Astrocyte (in vitro differentiated cells and primary cell): ENCODE measurements around the gene HLA-F. TPM values are rescaled to one million over a fixed set of nuclear protein-coding genes. Genes with fewer than 3 reads are reported as not detected.

Experiments
- DNase-seq: peaks from one replicate; pipeline ENCODE4 v3.0.0-alpha.2; 2010; ENCODE audit warnings: low read depth
- FAIRE-seq: peaks from 2 replicates; lab custom pipeline; 2011; peaks lifted over from hg19 to GRCh38; lab: Jason Lieb, UNC
- H2AFZ ChIP-seq: 2 replicates; pipeline ENCODE4 v1.6.0; 2012; ENCODE audit warnings: low read depth, low read length, inconsistent platforms
- H3K27ac ChIP-seq: 2 replicates; pipeline ENCODE4 v1.5.1; 2011; ENCODE audit warnings: low read depth, low read length, inconsistent platforms
- H3K27me3 ChIP-seq: 2 replicates; pipeline ENCODE4 v1.6.0; 2011; ENCODE audit warnings: low read length, inconsistent platforms; ENCODE audit not compliant: insufficient read depth
- H3K36me3 ChIP-seq: 2 replicates; pipeline ENCODE4 v1.5.1; 2011; ENCODE audit warnings: low read length, inconsistent platforms; ENCODE audit not compliant: insufficient read depth
- H3K4me1 ChIP-seq: 2 replicates; pipeline ENCODE4 v1.5.1; 2011; ENCODE audit warnings: low read length, inconsistent platforms; ENCODE audit not compliant: insufficient read depth
- H3K4me2 ChIP-seq: 2 replicates; pipeline ENCODE4 v1.6.0; 2012; ENCODE audit warnings: low read length, inconsistent platforms
- H3K4me3 ChIP-seq: 2 replicates; pipeline ENCODE4 v1.5.1; 2011; ENCODE audit warnings: low read depth, mild to moderate bottlenecking, low read length, inconsistent platforms; ENCODE audit not compliant: insufficient read depth
- H3K79me2 ChIP-seq: 2 replicates; pipeline ENCODE4 v1.6.0; 2012; ENCODE audit warnings: mild to moderate bottlenecking, low read length, inconsistent platforms; ENCODE audit not compliant: insufficient read depth
- H3K9ac ChIP-seq: 2 replicates; pipeline ENCODE4 v1.6.0; 2012; ENCODE audit warnings: mild to moderate bottlenecking, low read length, inconsistent platforms
- H3K9me3 ChIP-seq: 2 replicates; pipeline ENCODE4 v1.5.1; 2012; ENCODE audit warnings: low read depth, mild to moderate bottlenecking, low read length, inconsistent platforms; ENCODE audit not compliant: insufficient read depth
- H4K20me1 ChIP-seq: 2 replicates; pipeline ENCODE4 v1.6.0; 2012; ENCODE audit warnings: low read length, inconsistent platforms; ENCODE audit not compliant: insufficient read depth
- H3K27ac Mint-ChIP-seq: one replicate; pipeline ENCODE4 v1.8.0; 2021; ENCODE audit warnings: mild to moderate bottlenecking, mixed read lengths; ENCODE audit not compliant: unreplicated experiment
- H3K27me3 Mint-ChIP-seq: one replicate; pipeline ENCODE4 v1.8.0; 2021; ENCODE audit warnings: low read depth, mixed read lengths; ENCODE audit not compliant: unreplicated experiment
- H3K36me3 Mint-ChIP-seq: one replicate; pipeline ENCODE4 v1.8.0; 2021; ENCODE audit warnings: low read depth, mixed read lengths; ENCODE audit not compliant: unreplicated experiment
- H3K4me1 Mint-ChIP-seq: one replicate; pipeline ENCODE4 v1.8.0; 2021; ENCODE audit warnings: low read depth, mixed read lengths; ENCODE audit not compliant: unreplicated experiment
- H3K4me3 Mint-ChIP-seq: one replicate; pipeline ENCODE4 v1.8.0; 2021; ENCODE audit warnings: mild to moderate bottlenecking, moderate library complexity, mixed read lengths; ENCODE audit not compliant: unreplicated experiment
- H3K9me3 Mint-ChIP-seq: one replicate; pipeline ENCODE4 v1.8.0; 2021; ENCODE audit warnings: mild to moderate bottlenecking, mixed read lengths; ENCODE audit not compliant: unreplicated experiment
- CTCF ChIP-seq: IDR thresholded peaks from 2 replicates; pipeline ENCODE4 v1.5.1; 2011; ENCODE audit warnings: low read depth, mild to moderate bottlenecking, inconsistent platforms, low read length, moderate library complexity; ENCODE audit not compliant: insufficient read depth
- EZH2 ChIP-seq: IDR thresholded peaks from 2 replicates; pipeline ENCODE4 v1.6.1; 2012; ENCODE audit warnings: mild to moderate bottlenecking, low read length, inconsistent platforms; ENCODE audit not compliant: insufficient read depth
- total RNA-seq: library from RNA; stranded (reverse); gene quantifications from 2 replicates; pipeline ENCODE4 v1.2.1, GENCODE V29; 2021

HLA-F gene
- total RNA-seq, 1 donor from 2014 or later = 7.4 TPM

DNA sequence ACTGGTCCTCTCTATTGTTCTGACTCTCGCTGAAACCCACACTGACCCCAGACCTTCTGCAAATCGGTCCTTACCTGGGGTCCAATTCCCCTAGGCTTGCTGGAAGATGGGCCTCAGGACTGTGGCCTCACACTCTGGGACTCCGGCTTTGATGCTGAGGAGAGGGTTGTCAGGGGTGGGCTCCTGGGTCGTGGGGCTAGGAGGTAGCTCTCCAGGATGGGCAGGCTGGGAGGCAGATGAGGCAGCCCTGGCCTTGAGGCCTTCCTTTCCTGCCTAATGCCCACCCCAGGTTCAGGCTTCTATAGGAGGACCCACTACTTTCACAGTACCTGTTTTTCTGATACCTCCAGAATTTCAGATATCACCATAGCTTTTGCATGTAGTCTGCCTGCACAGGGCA lies 21.4 kb downstream of the HLA-F start:
- peaks cover 4% of the 10 kb centered on the region for H3K4me1 ChIP-seq
- Mint-ChIP-seq H3K36me3 (peaks cover 3% of the 10 kb centered on the region), H3K4me3 (no peak overlapping the region), H3K27ac (no peak overlapping the region), H3K4me1 (peaks cover 3% of the 10 kb centered on the region), H3K27me3 (peaks cover 66% of the 10 kb centered on the region), H3K9me3 (no peaks in the 10 kb centered on the region)
- no peaks in the 10 kb centered on the region for H3K36me3 ChIP-seq
- H3K4me2 ChIP-seq = no peak overlapping the region
- H3K4me3 ChIP-seq = no peak overlapping the region
- no peaks in the 10 kb centered on the region for H3K79me2 ChIP-seq
- H3K9ac ChIP-seq = no peak overlapping the region
- TF ChIP-seq CTCF (no peak), EZH2 (no peak)
- DNase-seq (no peak), FAIRE-seq (no peak)
- no peak overlapping the region for H3K27ac ChIP-seq
- peaks cover 7% of the 10 kb centered on the region for H3K27me3 ChIP-seq
- no peaks in the 10 kb centered on the region for H4K20me1 ChIP-seq
- no peaks in the 10 kb centered on the region for H3K9me3 ChIP-seq
- no peak overlapping the region for H2AFZ ChIP-seq

DNA sequence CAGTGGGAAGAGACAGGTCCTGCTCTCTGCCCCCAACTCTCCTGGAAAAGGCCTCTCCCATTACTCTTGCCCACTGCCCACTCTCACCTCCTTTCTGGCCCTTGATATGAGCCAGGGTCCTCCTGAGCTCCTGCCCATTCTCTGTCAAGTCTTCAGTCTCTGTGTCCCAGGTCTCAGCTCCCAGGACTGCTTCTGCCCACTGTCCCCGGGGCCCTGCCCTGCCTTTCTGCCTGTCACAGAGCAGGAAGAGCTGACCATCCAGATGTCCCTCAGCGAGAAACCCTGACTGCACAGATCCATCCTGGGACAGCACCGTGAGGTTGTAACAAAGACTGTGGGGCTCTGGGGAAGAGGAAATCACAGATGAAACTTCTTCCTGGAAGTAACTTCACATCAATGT lies 22.2 kb downstream of the HLA-F start:
- no peaks in the 10 kb centered on the region for H4K20me1 ChIP-seq
- peaks cover 4% of the 10 kb centered on the region for H3K4me1 ChIP-seq
- DNase-seq (no peak), FAIRE-seq (no peak)
- Mint-ChIP-seq H3K27me3 (peaks cover 73% of the 10 kb centered on the region), H3K4me3 (no peak overlapping the region), H3K9me3 (no peaks in the 10 kb centered on the region), H3K27ac (no peak overlapping the region), H3K36me3 (peaks cover 3% of the 10 kb centered on the region), H3K4me1 (peaks cover 3% of the 10 kb centered on the region)
- H3K9me3 ChIP-seq = no peaks in the 10 kb centered on the region
- no peaks in the 10 kb centered on the region for H3K79me2 ChIP-seq
- no peak overlapping the region for H3K4me2 ChIP-seq
- H3K4me3 ChIP-seq = no peak overlapping the region
- H3K9ac ChIP-seq = no peak overlapping the region
- TF ChIP-seq CTCF (no peak), EZH2 (no peak)
- peaks cover 7% of the 10 kb centered on the region for H3K27me3 ChIP-seq
- no peak overlapping the region for H2AFZ ChIP-seq
- no peaks in the 10 kb centered on the region for H3K36me3 ChIP-seq
- no peak overlapping the region for H3K27ac ChIP-seq

DNA sequence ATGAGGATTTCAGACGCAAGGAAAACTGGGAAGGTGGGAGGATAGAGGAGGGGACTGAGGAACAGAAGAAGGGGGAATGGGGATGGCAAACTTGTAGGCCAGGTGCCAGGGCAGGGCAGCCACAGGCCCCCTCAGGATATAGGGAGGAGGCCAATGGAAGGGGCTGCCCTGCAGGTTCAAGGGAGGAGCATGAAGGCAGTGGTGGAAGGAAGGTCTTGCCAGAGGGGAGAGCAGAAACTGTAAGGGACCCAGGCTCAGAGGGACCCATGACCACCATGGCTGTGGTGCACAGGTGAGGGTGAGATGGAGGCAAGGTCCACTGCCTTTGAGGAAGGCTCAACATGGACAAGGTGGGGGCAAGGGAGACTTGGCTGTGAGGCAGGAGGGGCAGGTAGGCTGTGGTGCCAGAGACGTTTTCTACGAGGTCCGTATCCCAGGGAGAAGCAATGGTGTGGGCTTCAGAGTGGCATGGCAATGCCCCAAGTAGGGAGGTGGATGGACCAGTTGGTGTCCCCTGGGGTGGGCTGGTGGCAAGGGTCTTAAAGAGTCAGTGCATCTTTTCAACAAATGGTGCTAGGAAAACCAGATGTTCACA lies 22.7 kb downstream of the HLA-F start:
- H3K27me3 Mint-ChIP-seq = peaks cover 74% of the 10 kb centered on the region
- no peak overlapping the region for H3K4me3 Mint-ChIP-seq
- peaks cover 4% of the 10 kb centered on the region for H3K4me1 ChIP-seq
- no peaks in the 10 kb centered on the region for H3K9me3 Mint-ChIP-seq
- peaks cover 7% of the 10 kb centered on the region for H3K27me3 ChIP-seq
- no peak overlapping the region for H2AFZ ChIP-seq
- H3K27ac ChIP-seq = no peak overlapping the region
- H3K36me3 Mint-ChIP-seq = peaks cover 3% of the 10 kb centered on the region
- H3K9me3 ChIP-seq = no peaks in the 10 kb centered on the region
- no peak overlapping the region for H3K27ac Mint-ChIP-seq
- H3K9ac ChIP-seq = no peak overlapping the region
- H3K36me3 ChIP-seq = no peaks in the 10 kb centered on the region
- H4K20me1 ChIP-seq = no peaks in the 10 kb centered on the region
- H3K4me1 Mint-ChIP-seq = peaks cover 3% of the 10 kb centered on the region
- DNase-seq = no peak
- H3K79me2 ChIP-seq = no peaks in the 10 kb centered on the region
- no peak overlapping the region for H3K4me2 ChIP-seq
- H3K4me3 ChIP-seq = no peak overlapping the region
- no peak for TF ChIP-seq EZH2
- no peak for TF ChIP-seq CTCF
- no peak for FAIRE-seq
